HG03103 (cell line): ENCODE data around the gene STIM1.
"Not testable (repeated sequence)": the region's sequence is repeated elsewhere in the genome, so short reads cannot be mapped to it uniquely, and the experiment has no call there.

Source experiments
- ATAC-seq: cut with Tn5 transposase; IDR thresholded peaks from one replicate; pipeline ENCODE4 v1.9.1; 2021; ENCODE audit warnings: low read depth; ENCODE audit not compliant: unreplicated experiment

Gene STIM1

DNA sequence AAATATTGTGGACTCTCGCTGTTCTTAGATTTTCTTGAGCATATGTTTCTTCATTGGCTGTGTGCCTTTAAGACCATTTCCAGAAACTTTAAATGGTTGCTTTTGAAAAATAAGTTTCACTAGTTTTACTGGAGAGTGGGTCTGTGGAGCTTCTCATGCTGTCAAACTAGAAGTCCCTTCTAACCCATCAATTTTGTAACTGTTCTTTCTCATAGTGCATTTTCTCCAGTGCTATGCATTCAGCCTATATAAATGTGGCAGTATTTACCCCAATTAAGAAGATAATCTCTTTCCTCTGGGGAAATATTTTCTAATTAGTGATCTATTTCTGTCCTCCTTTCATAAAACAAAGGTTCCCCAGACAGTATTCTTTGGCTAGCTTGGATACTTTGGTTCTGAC is 141.2 kb downstream of the STIM1 start:
- no peak for ATAC-seq

GRCh38 chr11:4004753-4005152 is 149.3 kb downstream of the STIM1 start:
- ATAC-seq = not testable (repeated sequence)

GRCh38 chr11:4006946-4007680 is 151.6 kb downstream of the STIM1 start:
- no peak for ATAC-seq

GRCh38 chr11:4008116-4008515 is 152.7 kb downstream of the STIM1 start:
- ATAC-seq = no peak

DNA sequence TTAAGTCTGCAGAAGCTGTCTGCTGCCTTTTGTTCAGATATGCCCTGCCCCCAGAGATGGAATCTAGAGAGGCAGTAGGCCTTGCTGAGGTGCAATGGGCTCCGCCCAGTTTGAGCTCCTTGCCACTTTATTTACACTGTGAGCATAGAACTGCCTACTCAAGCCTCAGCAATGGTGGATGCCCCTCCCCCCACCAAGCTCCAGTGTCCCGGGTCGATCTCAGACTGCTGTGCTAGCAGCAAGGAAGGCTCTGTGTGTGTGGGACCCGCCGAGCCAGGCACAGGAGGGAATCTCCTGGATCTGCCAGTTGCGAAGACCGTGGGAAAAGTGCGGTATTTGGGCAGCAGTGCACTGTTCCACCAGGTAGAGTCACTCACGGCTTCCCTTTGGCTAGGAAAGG is 161.1 kb downstream of the STIM1 start:
- ATAC-seq = not testable (repeated sequence)

DNA sequence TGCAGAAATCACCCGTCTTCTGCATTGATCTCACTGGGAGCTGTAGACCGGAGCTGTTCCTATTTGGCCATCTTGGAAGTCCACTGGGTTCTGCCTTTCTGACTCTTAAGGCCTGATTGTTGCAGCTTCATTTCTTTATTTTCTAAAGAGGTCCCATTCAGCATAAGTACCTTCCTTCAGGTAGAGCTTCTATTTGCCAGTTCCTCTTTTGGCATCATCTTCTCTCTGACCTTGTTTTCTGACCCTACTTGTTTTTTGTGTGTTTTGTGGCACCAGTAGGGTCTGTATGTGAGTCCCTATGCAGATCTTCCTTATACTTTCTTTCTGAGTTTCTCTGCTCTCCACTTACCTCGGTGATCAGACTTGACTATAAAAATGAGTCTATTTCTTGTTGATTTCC is 161.7 kb downstream of the STIM1 start:
- no peak for ATAC-seq

GRCh38 chr11:4018641-4019040 is 163.2 kb downstream of the STIM1 start:
- no peak for ATAC-seq

DNA sequence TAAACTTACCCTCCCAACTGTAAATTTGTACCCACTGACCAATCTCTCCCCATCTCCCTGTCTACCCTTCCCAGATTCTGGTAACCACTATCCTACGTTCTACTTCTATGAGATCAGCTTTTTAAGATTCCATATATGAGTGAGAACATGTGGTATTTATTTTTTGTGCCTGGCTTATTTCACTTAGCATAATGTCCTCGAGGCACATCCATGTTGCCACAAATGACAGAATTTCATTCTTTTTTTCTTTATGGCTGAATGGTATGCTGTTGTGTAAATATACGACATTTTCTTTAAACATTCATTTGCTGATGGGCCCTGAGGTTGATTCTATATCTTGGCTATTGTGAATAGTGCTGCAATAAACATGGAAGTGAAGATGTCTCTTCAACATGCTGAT is 164.4 kb downstream of the STIM1 start:
- no peak for ATAC-seq

DNA sequence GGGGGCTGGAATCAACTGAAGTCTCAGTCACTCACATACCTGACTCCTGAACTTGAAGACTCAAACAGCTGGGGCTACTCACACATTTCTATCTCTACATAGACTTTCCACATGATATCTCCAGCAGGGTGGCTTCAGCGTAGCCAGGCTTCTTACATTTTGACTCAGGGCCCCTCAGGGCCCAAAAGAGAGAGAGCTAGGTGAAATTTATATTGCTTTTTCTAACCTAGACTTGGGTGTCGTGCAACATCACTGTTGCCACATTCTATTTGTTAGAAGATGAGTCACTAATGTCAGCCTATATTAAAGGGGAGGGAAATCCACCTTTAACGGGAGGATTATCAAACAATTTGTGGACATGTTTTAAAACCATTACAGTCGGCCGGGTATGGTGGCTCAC is 167.2 kb downstream of the STIM1 start:
- ATAC-seq = no peak

- ATAC-seq = no peak
Observed at GRCh38 chr11:4025248-4025966, 169.9 kb downstream of the STIM1 start.

DNA sequence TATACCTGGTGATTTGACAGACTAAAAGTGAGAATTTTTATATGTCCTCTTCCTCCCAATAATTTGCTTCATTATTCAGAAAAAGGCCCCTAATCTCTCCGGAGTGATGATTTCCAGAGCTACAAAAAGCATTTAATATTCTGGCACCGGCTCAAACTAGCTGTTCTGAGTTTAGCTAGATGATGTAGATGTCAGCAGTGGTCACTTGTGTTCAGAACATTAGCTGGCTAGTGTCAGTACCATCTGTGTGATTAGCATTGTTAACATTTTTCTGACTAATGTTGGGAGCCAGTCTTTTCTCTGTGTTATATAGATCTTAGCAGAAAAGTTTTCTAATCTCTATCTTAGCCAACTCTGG is 170.5 kb downstream of the STIM1 start:
- no peak for ATAC-seq

DNA sequence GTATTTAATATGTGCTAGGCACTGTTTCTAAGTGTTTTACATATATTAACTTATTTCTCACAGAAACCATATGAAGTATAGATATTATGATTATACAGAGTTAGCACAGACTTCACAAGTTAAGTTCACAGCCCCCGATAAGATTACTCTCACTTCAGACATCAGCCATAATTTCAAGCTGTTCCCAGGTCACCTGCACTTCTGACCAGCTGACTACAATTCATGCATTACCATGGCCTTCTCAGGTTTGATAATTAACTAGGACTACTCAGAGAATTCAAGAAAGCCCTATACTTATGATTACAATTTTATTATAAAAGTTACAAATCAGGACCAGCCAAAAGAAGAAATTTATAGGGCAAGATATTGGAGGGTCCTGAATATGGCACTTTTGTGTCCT is 170.9 kb downstream of the STIM1 start:
- no peak for ATAC-seq

GRCh38 chr11:4027746-4028145 is 172.3 kb downstream of the STIM1 start:
- no peak for ATAC-seq

GRCh38 chr11:4030197-4030596 is 174.7 kb downstream of the STIM1 start:
- no peak for ATAC-seq

- no peak for ATAC-seq
Observed at GRCh38 chr11:4032097-4032496, 176.6 kb downstream of the STIM1 start.

DNA sequence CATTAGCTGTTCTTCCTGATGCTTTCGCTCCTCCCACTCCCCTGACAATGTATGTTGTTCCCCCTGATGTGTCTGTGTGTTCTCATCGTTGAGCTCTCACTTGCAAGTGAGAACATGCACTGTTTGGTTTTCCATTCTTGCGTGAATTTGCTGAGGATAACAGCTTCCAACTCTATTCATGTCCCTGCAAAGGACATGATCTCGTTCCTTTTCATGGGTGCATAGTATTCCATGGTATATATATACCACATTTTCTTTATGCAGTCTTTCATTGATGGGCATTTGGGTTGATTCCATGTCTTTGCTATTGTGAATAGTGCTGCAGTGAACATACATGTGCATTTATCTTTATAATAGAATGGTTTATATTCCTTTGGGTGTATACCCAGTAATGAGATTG is 180.5 kb downstream of the STIM1 start:
- ATAC-seq = no peak

DNA sequence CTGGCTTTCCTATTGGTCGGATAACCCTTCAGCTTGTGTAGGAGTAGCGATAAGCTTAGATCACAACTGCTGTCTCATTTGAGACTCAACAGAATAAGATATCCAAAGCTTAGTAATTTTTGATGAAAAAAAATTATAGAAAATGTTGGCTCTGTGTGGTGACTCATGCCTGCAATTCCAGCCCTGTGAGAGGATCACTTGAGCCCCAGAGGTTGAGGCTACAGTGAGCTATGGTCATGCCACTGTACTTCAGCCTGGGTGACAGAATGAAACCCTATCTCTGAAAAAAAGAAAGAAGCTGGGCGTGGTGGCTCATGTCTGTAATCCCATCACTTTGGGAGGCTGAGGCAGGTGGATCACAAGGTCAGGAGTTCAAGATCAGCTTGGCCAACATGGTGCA is 183.5 kb downstream of the STIM1 start:
- ATAC-seq = no peak

- no peak for ATAC-seq
Observed at GRCh38 chr11:4040461-4040860, 185.0 kb downstream of the STIM1 start.

GRCh38 chr11:4041731-4042391 is 186.4 kb downstream of the STIM1 start:
- no peak for ATAC-seq

GRCh38 chr11:4044976-4045646 is 189.6 kb downstream of the STIM1 start:
- ATAC-seq = no peak

- no peak for ATAC-seq
Observed at GRCh38 chr11:4048340-4048739, 192.9 kb downstream of the STIM1 start.
